HCT116 (cell line): ENCODE measurements around the gene TYW5. TPM values are rescaled to one million over a fixed set of nuclear protein-coding genes. Genes with fewer than 3 reads are reported as not detected.

Source experiments
- ATAC-seq: fragments of 200-7000 bp; cut with Tn5 transposase; 2 replicates; pipeline ENCODE4 v1.9.1; 2020; ENCODE audit warnings: mild to moderate bottlenecking, moderate library complexity
- BruUV-seq: library from RNA; stranded (reverse); fragments of 400-500 nt; replicated peaks from 2 replicates; lab custom pipeline; 2021; lab: Mats Ljungman, UMichigan
- CTCF ChIA-PET: fragments of 300-600 bp; sonication (Branson Sonifier 250); formaldehyde crosslinking; loops from one replicate; lab custom pipeline; 2021; ENCODE audit warnings: antibody characterized with exemption; lab: Charles Lee
- POLR2A ChIA-PET: fragments of 300-600, 350-600 bp; sonication (Branson Sonifier 250); formaldehyde crosslinking; loops from one replicate; lab custom pipeline; 2021; ENCODE audit warnings: antibody characterized with exemption; lab: Charles Lee
- RAD21 ChIA-PET, 2 experiments: fragments of 300-600 bp; sonication (Branson Sonifier 250); formaldehyde crosslinking; loops; one replicate each; lab custom pipeline; 2023; ENCODE audit warnings: low total read pairs in 2 of 2; ENCODE audit not compliant: uncharacterized antibody in 2 of 2, unreplicated experiment in 2 of 2, low non-redundant PET in 1 of 2; lab: Charles Lee
- DNase-seq: peaks from one replicate; pipeline ENCODE4 v3.0.0-alpha.2; 2010; ENCODE audit warnings: low read depth, low spot score
- H2AFZ ChIP-seq: fragments of 200-600 bp; shearing (Covaris generic), sonication (generic); 2 replicates; pipeline ENCODE4 v1.6.1; 2017; ENCODE audit warnings: low read depth, mixed run types, mixed read lengths, antibody characterized with exemption, low read length; ENCODE audit not compliant: poor library complexity, severe bottlenecking
- H3K27ac ChIP-seq: 2 replicates; pipeline ENCODE4 v1.5.1; 2012; ENCODE audit warnings: low read depth, low read length
- H3K27me3 ChIP-seq: fragments of 200-600 bp; sonication (generic); 2 replicates; pipeline ENCODE4 v1.6.1; 2016; ENCODE audit warnings: mixed run types, low read length, mixed read lengths; ENCODE audit not compliant: insufficient read depth
- H3K36me3 ChIP-seq, 2 experiments: fragments of 200-500 bp in 1 of 2; fragments of 200-600 bp in 1 of 2; sonication (Bioruptor generic) in 1 of 2; sonication (generic) in 1 of 2; 2 replicates each; pipeline versions ENCODE4 v1.5.1 to v1.6.1; 2014 to 2016; ENCODE audit warnings: low read length in 2 of 2, inconsistent platforms in 1 of 2, mixed read lengths in 1 of 2, mixed run types in 1 of 2; ENCODE audit not compliant: insufficient read depth in 2 of 2, control insufficient read depth in 1 of 2
- H3K4me1 ChIP-seq, 2 experiments: fragments of 200-600 bp in 1 of 2; sonication (generic) in 1 of 2; 2 replicates each; pipeline versions ENCODE4 v1.5.1 to v1.6.1; 2012 to 2017; ENCODE audit warnings: low read length in 2 of 2, inconsistent platforms in 1 of 2, mild to moderate bottlenecking in 1 of 2, mixed read lengths in 1 of 2, mixed run types in 1 of 2, moderate library complexity in 1 of 2; ENCODE audit not compliant: insufficient read depth in 2 of 2, control insufficient read depth in 1 of 2
- H3K4me2 ChIP-seq: fragments of 200-600 bp; sonication (generic); 2 replicates; pipeline ENCODE4 v1.6.1; 2017; ENCODE audit warnings: mixed run types, low read length, mixed read lengths
- H3K4me3 ChIP-seq, 2 experiments: fragments of 200-600 bp in 1 of 2; sonication (generic) in 1 of 2; replicated peaks in 1 of 2; 2 replicates each; pipeline ENCODE4 v1.5.1; 2011 to 2016; ENCODE audit warnings: low read length in 2 of 2, control low read depth in 1 of 2, low read depth in 1 of 2, mild to moderate bottlenecking in 1 of 2, mixed read lengths in 1 of 2, mixed run types in 1 of 2
- H3K79me2 ChIP-seq: fragments of 200-600 bp; sonication (generic); 2 replicates; pipeline ENCODE4 v1.6.1; 2017; ENCODE audit warnings: mild to moderate bottlenecking, mixed run types, low read length, moderate library complexity, mixed read lengths; ENCODE audit not compliant: insufficient read depth
- H3K9ac ChIP-seq: fragments of 200-600 bp; sonication (generic); 2 replicates; pipeline ENCODE4 v1.6.1; 2016; ENCODE audit warnings: low read length, mixed read lengths
- H3K9me2 ChIP-seq: fragments of 200-600 bp; sonication (generic), shearing (Covaris generic); 2 replicates; pipeline ENCODE4 v1.6.1; 2017; ENCODE audit warnings: mixed run types, mild to moderate bottlenecking, moderate library complexity; ENCODE audit not compliant: insufficient read depth
- H3K9me3 ChIP-seq, 2 experiments: fragments of 200-500 bp in 1 of 2; fragments of 200-600 bp in 1 of 2; sonication (Bioruptor generic) in 1 of 2; sonication (generic) in 1 of 2; 2 replicates each; pipeline ENCODE4 v1.6.1; 2014 to 2017; ENCODE audit warnings: low read length in 2 of 2, mixed read lengths in 2 of 2, inconsistent platforms in 1 of 2, low read depth in 1 of 2, mild to moderate bottlenecking in 1 of 2, mixed run types in 1 of 2, moderate library complexity in 1 of 2; ENCODE audit not compliant: control insufficient read depth in 1 of 2, insufficient read depth in 1 of 2
- H4K20me1 ChIP-seq: fragments of 200-600 bp; sonication (generic), shearing (Covaris generic); 2 replicates; pipeline ENCODE4 v1.6.1; 2017; ENCODE audit warnings: mixed run types, mild to moderate bottlenecking, moderate library complexity; ENCODE audit not compliant: insufficient read depth
- ATF3 ChIP-seq: IDR thresholded peaks from 2 replicates; pipeline ENCODE4 v1.6.1; 2012
- CEBPB ChIP-seq: IDR thresholded peaks from 2 replicates; pipeline ENCODE4 v1.6.1; 2012; ENCODE audit warnings: low read depth
- CTCF ChIP-seq, 3 experiments: fragments of 200-600 bp in 1 of 3; sonication (generic) in 1 of 3; IDR thresholded peaks in 2 of 3; conservative IDR thresholded peaks in 1 of 3; 2 replicates each; pipeline ENCODE4 v1.5.1; 2012 to 2017; ENCODE audit warnings: low read depth in 2 of 3, low read length in 2 of 3, antibody characterized with exemption in 1 of 3, borderline replicate concordance in 1 of 3, control low read depth in 1 of 3, mild to moderate bottlenecking in 1 of 3, mixed read lengths in 1 of 3, mixed run types in 1 of 3, moderate library complexity in 1 of 3; ENCODE audit not compliant: insufficient read depth in 1 of 3
- EGR1 ChIP-seq: IDR thresholded peaks from 2 replicates; pipeline ENCODE4 v1.6.1; 2012; ENCODE audit warnings: low read depth
- ELF1 ChIP-seq: IDR thresholded peaks from 2 replicates; pipeline ENCODE4 v1.6.1; 2012; ENCODE audit warnings: low read depth, borderline replicate concordance
- EZH2 ChIP-seq: fragments of 200-600 bp; sonication (generic); IDR thresholded peaks from 2 replicates; pipeline ENCODE4 v1.6.1; 2017; ENCODE audit warnings: antibody characterized with exemption, mixed run types
- EZH2phosphoT487 ChIP-seq: fragments of 200-600 bp; IDR thresholded peaks from 2 replicates; pipeline ENCODE4 v1.6.1; 2018; ENCODE audit warnings: antibody characterized with exemption, borderline replicate concordance
- FOSL1 ChIP-seq: IDR thresholded peaks from 2 replicates; pipeline ENCODE4 v1.6.1; 2012; ENCODE audit warnings: low read depth
- MAX ChIP-seq: IDR thresholded peaks from 2 replicates; pipeline ENCODE4 v1.6.1; 2012
- POLR2A ChIP-seq: IDR thresholded peaks from 2 replicates; pipeline ENCODE4 v1.7.0; 2011; ENCODE audit warnings: borderline replicate concordance; ENCODE audit not compliant: insufficient read depth, insufficient read length; ENCODE audit errors: extremely low read depth
- POLR2AphosphoS5 ChIP-seq: IDR thresholded peaks from 2 replicates; pipeline ENCODE4 v1.6.1; 2011; ENCODE audit warnings: mild to moderate bottlenecking, low read depth, low read length, moderate library complexity
- RAD21 ChIP-seq: IDR thresholded peaks from 2 replicates; pipeline ENCODE4 v1.6.1; 2012; ENCODE audit warnings: low read depth, mild to moderate bottlenecking
- REST ChIP-seq: IDR thresholded peaks from 2 replicates; pipeline ENCODE4 v1.6.1; 2012; ENCODE audit warnings: low read depth
- SP1 ChIP-seq: IDR thresholded peaks from 2 replicates; pipeline ENCODE4 v1.6.1; 2012; ENCODE audit warnings: low read depth
- SRF ChIP-seq: IDR thresholded peaks from 2 replicates; pipeline ENCODE4 v1.6.1; 2012; ENCODE audit warnings: low read depth
- TCF7L2 ChIP-seq: IDR thresholded peaks from 2 replicates; pipeline ENCODE4 v1.7.0; 2011; ENCODE audit warnings: borderline replicate concordance, inconsistent platforms; ENCODE audit not compliant: insufficient read depth, insufficient read length; ENCODE audit errors: extremely low read depth
- ZBTB33 ChIP-seq: IDR thresholded peaks from 2 replicates; pipeline ENCODE4 v1.6.1; 2011; ENCODE audit warnings: mild to moderate bottlenecking, low read length, moderate library complexity; ENCODE audit not compliant: insufficient replicate concordance; ENCODE audit errors: extremely low read depth
- ZNF274 ChIP-seq: fragments of 200-500 bp; sonication (Bioruptor generic); IDR thresholded peaks from 2 replicates; pipeline ENCODE4 v1.6.1; 2014; ENCODE audit warnings: mild to moderate bottlenecking, low read depth, low read length, inconsistent platforms
- intact Hi-C: fragments of 100-400 bp; cut with micrococcal nuclease; formaldehyde crosslinking; loops from 2 replicates; pipeline ENCODE4 v1.10.0; 2022
- total RNA-seq: library from RNA; stranded (reverse); gene quantifications from one replicate; pipeline ENCODE4 v1.2.1, GENCODE V29; 2021; ENCODE audit not compliant: unreplicated experiment

The TYW5 gene
- total RNA-seq, 1 experiment from 2014 or later = 7.7 TPM

- Histone ChIP-seq H3K27ac (no peak overlapping the region), H3K27me3 (no peaks in the 10 kb centered on the region), H3K4me1 (no peaks in the 10 kb centered on the region), H3K9ac (no peak overlapping the region), H4K20me1 (no peaks in the 10 kb centered on the region), H3K9me3 (no peaks in the 10 kb centered on the region), H3K4me3 (no peak overlapping the region), H2AFZ (no peak overlapping the region), H3K36me3 (peaks cover 6 to 17% of the 10 kb centered on the region in 2 experiments; a peak in 3 of 4 replicates), H3K9me2 (no peaks in the 10 kb centered on the region), H3K4me2 (no peak overlapping the region), H3K79me2 (no peaks in the 10 kb centered on the region)
- POLR2A ChIA-PET = no interaction called here
- RAD21 ChIA-PET = no interaction called here
- no peak for DNase-seq
- TF ChIP-seq MAX (no peak), POLR2A (no peak), RAD21 (no peak), FOSL1 (no peak), CEBPB (no peak), EGR1 (no peak), TCF7L2 (no peak), SP1 (no peak), POLR2AphosphoS5 (no peak), ZBTB33 (no peak), SRF (no peak), CTCF (IDR thresholded peaks at IDR 0.05 in 2 of 3, conservative IDR thresholded peaks at IDR 0.05 in 1 of 3; ENCODE audit: borderline replicate concordance in 1 of 3, insufficient read depth in 1 of 3, low read depth in 2 of 3, low read length in 2 of 3) (no peak), ATF3 (no peak), EZH2phosphoT487 (no peak), REST (no peak), ELF1 (no peak), ZNF274 (no peak), EZH2 (no peak)
- BruUV-seq = no TSS peak
- no peak for ATAC-seq
- intact Hi-C loops = no loop called here
- CTCF ChIA-PET = no interaction called here
Measured at GRCh38 chr2:199968126-199968525, 12.8 kb upstream of the TYW5 start.
